WTC11 (cell line): ENCODE results near the gene DCUN1D1. TPM values are rescaled to one million over a fixed set of nuclear protein-coding genes. Genes with fewer than 3 reads are reported as not detected.

Source experiments
- ATAC-seq: fragments of 200-7000 bp; cut with Tn5 transposase; 2 replicates; pipeline ENCODE4 v1.10.0; 2021; ENCODE audit warnings: mild to moderate bottlenecking, moderate library complexity
- CTCF ChIA-PET: fragments of 300-600 bp; sonication (Branson Sonifier 250); formaldehyde crosslinking; loops from one replicate; lab custom pipeline; 2021; ENCODE audit warnings: antibody characterized with exemption; lab: Charles Lee
- POLR2A ChIA-PET: fragments of 350-600 bp; sonication (Branson Sonifier 250); formaldehyde crosslinking; loops from one replicate; lab custom pipeline; 2021; ENCODE audit warnings: antibody characterized with exemption; lab: Charles Lee
- DNase-seq: peaks from one replicate; pipeline ENCODE4 v3.0.0; 2021; ENCODE audit warnings: low spot score
- H3K27ac Mint-ChIP-seq: 2 replicates; pipeline ENCODE4 v1.8.0; 2021; ENCODE audit warnings: mixed read lengths
- H3K27me3 Mint-ChIP-seq: 2 replicates; pipeline ENCODE4 v1.8.0; 2021; ENCODE audit warnings: low read depth, mild to moderate bottlenecking, moderate library complexity, mixed read lengths
- H3K36me3 Mint-ChIP-seq: 2 replicates; pipeline ENCODE4 v1.8.0; 2021; ENCODE audit warnings: mixed read lengths
- H3K4me1 Mint-ChIP-seq: 2 replicates; pipeline ENCODE4 v1.8.0; 2022; ENCODE audit warnings: mixed read lengths
- H3K4me3 Mint-ChIP-seq: 2 replicates; pipeline ENCODE4 v1.8.0; 2021; ENCODE audit warnings: mild to moderate bottlenecking, moderate library complexity, mixed read lengths
- H3K9me3 Mint-ChIP-seq: 2 replicates; pipeline ENCODE4 v1.8.0; 2021; ENCODE audit warnings: mixed read lengths
- CREM ChIP-seq: sonication (generic); formaldehyde crosslinking; IDR thresholded peaks from 2 replicates; pipeline ENCODE4 v1.8.1; 2022; ENCODE audit warnings: mild to moderate bottlenecking, missing genetic modification reagents, moderate library complexity
- GABPB1 ChIP-seq: sonication (generic); formaldehyde crosslinking; IDR thresholded peaks from 2 replicates; pipeline ENCODE4 v1.8.1; 2023; ENCODE audit warnings: mild to moderate bottlenecking, missing genetic modification reagents
- IRF2 ChIP-seq: sonication (generic); formaldehyde crosslinking; IDR thresholded peaks from 2 replicates; pipeline ENCODE4 v1.8.0; 2022; ENCODE audit warnings: low read depth, missing genetic modification reagents, borderline replicate concordance
- JAZF1 ChIP-seq: fragments of 250-450 bp; sonication (Bioruptor Pico); IDR thresholded peaks from 2 replicates; pipeline ENCODE4 v1.9.0; 2021; ENCODE audit warnings: moderate library complexity, mild to moderate bottlenecking, inconsistent platforms
- NR2C2 ChIP-seq: sonication (generic); formaldehyde crosslinking; IDR thresholded peaks from 2 replicates; pipeline ENCODE4 v1.8.0; 2022; ENCODE audit warnings: mild to moderate bottlenecking, missing genetic modification reagents
- NR3C1 ChIP-seq: sonication (generic); formaldehyde crosslinking; conservative IDR thresholded peaks from 2 replicates; pipeline ENCODE4 v1.8.1; 2023; ENCODE audit warnings: low read depth, mild to moderate bottlenecking, missing genetic modification reagents
- PRRX2 ChIP-seq: fragments of 250-450 bp; sonication (Bioruptor Pico); IDR thresholded peaks from 2 replicates; pipeline ENCODE4 v1.8.0; 2021; ENCODE audit warnings: mild to moderate bottlenecking
- SMAD3 ChIP-seq: sonication (generic); formaldehyde crosslinking; IDR thresholded peaks from 2 replicates; pipeline ENCODE4 v1.8.0; 2022; ENCODE audit warnings: missing genetic modification reagents, mild to moderate bottlenecking, borderline replicate concordance
- SOX15 ChIP-seq: fragments of 250-450 bp; sonication (Bioruptor Pico); IDR thresholded peaks from 2 replicates; pipeline ENCODE4 v1.9.0; 2021; ENCODE audit warnings: mild to moderate bottlenecking
- ZBTB21 ChIP-seq: sonication (generic); formaldehyde crosslinking; IDR thresholded peaks from 2 replicates; pipeline ENCODE4 v1.8.1; 2023; ENCODE audit warnings: mild to moderate bottlenecking, missing genetic modification reagents, borderline replicate concordance
- ZNF121 ChIP-seq: sonication (generic); formaldehyde crosslinking; IDR thresholded peaks from 2 replicates; pipeline ENCODE4 v1.8.0; 2023; ENCODE audit warnings: missing genetic modification reagents
- ZNF219 ChIP-seq: sonication (generic); formaldehyde crosslinking; IDR thresholded peaks from 2 replicates; pipeline ENCODE4 v1.8.0; 2023; ENCODE audit warnings: missing genetic modification reagents, mild to moderate bottlenecking, borderline replicate concordance
- total RNA-seq: library from RNA; stranded (reverse); gene quantifications from 3 replicates; pipeline ENCODE4 v1.2.3, GENCODE V29; 2021
- TF ChIP-seq, protein P1 (sequence below): sonication (generic); formaldehyde crosslinking; IDR thresholded peaks from 2 replicates; pipeline ENCODE4 v1.8.1; 2022; ENCODE audit warnings: mild to moderate bottlenecking, moderate library complexity, missing genetic modification reagents
- TF ChIP-seq, protein P2 (sequence below): sonication (generic); formaldehyde crosslinking; IDR thresholded peaks from 2 replicates; pipeline ENCODE4 v1.8.0; 2023; ENCODE audit warnings: mild to moderate bottlenecking, missing genetic modification reagents
- TF ChIP-seq, protein P3 (sequence below): sonication (generic); formaldehyde crosslinking; IDR thresholded peaks from 2 replicates; pipeline ENCODE4 v1.8.1; 2022; ENCODE audit warnings: missing genetic modification reagents, borderline replicate concordance
- TF ChIP-seq, protein P4 (sequence below): sonication (generic); formaldehyde crosslinking; IDR thresholded peaks from 2 replicates; pipeline ENCODE4 v1.8.0; 2022; ENCODE audit warnings: mild to moderate bottlenecking, missing genetic modification reagents
- TF ChIP-seq, protein P5 (sequence below): sonication (generic); formaldehyde crosslinking; IDR thresholded peaks from 2 replicates; pipeline ENCODE4 v1.8.1; 2022; ENCODE audit warnings: low read depth, mild to moderate bottlenecking, moderate library complexity, missing genetic modification reagents, borderline replicate concordance
- TF ChIP-seq, protein P6 (sequence below): sonication (generic); formaldehyde crosslinking; IDR thresholded peaks from 2 replicates; pipeline ENCODE4 v1.8.1; 2022; ENCODE audit warnings: mild to moderate bottlenecking, missing genetic modification reagents, moderate library complexity, borderline replicate concordance
- TF ChIP-seq, protein P7 (sequence below): sonication (generic); formaldehyde crosslinking; conservative IDR thresholded peaks from 2 replicates; pipeline ENCODE4 v1.8.1; 2023; ENCODE audit warnings: mild to moderate bottlenecking, low read depth, missing genetic modification reagents, moderate library complexity

DCUN1D1 gene
- total RNA-seq, 1 experiment from 2014 or later: 64.5 TPM

DNA sequence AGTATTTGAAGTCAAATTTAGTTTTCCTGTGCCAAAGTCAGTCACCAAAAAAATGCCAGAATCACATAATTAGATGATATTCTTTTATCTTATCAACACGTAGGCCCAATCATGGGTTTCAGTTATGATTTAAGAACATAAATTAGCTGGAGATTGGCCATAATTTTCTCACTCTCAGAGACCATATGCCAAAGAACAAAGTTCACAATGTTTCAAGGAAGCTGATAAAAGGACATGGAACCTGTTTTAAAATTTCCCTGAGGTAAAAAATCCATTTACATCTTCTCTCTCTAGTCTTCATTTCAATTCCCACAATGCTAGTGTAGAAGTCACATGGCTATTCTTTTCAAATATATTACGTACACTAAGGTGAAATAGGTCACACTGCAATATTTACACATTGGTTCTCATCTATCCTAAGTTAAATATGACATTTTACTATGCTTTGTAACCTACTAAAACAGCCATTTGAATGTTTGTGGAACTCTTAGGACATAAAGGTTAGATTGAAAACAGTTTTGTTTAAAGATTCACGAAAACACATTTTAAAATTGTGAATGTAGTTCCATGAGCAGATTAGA, 42.7 kb upstream of the DCUN1D1 start:
- ChIA-PET CTCF (no interaction called here), POLR2A (no interaction called here)
- H3K36me3 Mint-ChIP-seq: peaks cover 17% of the 10 kb centered on the region

DNA sequence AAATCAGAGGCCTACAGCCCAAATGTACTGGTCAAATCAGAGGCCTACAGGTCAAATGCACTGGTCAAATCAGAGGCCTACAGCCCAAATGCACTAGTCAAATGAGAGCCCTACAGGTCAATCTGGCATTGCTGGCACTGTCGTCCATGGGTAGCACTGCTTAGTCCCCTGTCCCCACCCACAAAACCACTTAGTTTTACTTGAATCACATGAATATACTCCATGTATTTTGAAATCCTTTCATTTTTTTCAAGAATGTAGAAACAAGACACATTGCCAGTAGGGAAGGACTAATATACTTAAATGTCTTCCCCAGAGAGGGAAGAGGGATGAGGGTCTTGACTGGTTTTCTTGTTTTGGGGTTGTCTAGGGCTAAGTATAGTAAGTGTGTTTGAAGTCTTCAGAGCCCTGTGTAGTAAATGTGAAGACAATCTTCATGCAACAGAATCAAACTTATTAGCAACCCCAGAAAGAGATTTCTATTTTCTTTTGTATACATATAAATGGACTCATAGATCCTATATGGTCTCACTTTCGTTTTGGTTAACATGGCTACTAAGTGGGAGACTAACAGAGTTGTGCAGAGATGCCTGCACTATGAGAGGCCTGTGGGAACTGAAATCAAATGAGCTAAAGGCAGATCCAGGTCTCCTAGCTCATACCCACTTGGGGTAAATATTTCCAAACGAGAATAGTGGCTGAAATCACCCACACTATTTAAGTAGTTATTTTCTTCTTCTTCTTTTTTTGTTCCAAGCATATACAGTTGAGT, 38.3 kb upstream of the DCUN1D1 start:
- H3K27me3 Mint-ChIP-seq: no peaks in the 10 kb centered on the region
- H3K9me3 Mint-ChIP-seq: no peaks in the 10 kb centered on the region
- H3K27ac Mint-ChIP-seq: no peak overlapping the region
- ChIA-PET CTCF (no interaction called here), POLR2A (no interaction called here)
- peaks cover 36% of the 10 kb centered on the region for H3K36me3 Mint-ChIP-seq
- ATAC-seq: no peak
- H3K4me3 Mint-ChIP-seq: no peak overlapping the region
- TF ChIP-seq, protein P1, sequence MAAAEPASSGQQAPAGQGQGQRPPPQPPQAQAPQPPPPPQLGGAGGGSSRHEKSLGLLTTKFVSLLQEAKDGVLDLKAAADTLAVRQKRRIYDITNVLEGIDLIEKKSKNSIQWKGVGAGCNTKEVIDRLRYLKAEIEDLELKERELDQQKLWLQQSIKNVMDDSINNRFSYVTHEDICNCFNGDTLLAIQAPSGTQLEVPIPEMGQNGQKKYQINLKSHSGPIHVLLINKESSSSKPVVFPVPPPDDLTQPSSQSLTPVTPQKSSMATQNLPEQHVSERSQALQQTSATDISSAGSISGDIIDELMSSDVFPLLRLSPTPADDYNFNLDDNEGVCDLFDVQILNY (CRISPR knock-in tag): no peak
- TF ChIP-seq NR3C1 (CRISPR knock-in tag): no peak
- TF ChIP-seq, protein P2, sequence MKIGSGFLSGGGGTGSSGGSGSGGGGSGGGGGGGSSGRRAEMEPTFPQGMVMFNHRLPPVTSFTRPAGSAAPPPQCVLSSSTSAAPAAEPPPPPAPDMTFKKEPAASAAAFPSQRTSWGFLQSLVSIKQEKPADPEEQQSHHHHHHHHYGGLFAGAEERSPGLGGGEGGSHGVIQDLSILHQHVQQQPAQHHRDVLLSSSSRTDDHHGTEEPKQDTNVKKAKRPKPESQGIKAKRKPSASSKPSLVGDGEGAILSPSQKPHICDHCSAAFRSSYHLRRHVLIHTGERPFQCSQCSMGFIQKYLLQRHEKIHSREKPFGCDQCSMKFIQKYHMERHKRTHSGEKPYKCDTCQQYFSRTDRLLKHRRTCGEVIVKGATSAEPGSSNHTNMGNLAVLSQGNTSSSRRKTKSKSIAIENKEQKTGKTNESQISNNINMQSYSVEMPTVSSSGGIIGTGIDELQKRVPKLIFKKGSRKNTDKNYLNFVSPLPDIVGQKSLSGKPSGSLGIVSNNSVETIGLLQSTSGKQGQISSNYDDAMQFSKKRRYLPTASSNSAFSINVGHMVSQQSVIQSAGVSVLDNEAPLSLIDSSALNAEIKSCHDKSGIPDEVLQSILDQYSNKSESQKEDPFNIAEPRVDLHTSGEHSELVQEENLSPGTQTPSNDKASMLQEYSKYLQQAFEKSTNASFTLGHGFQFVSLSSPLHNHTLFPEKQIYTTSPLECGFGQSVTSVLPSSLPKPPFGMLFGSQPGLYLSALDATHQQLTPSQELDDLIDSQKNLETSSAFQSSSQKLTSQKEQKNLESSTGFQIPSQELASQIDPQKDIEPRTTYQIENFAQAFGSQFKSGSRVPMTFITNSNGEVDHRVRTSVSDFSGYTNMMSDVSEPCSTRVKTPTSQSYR (CRISPR knock-in tag): no peak
- TF ChIP-seq ZNF121 (CRISPR knock-in tag): no peak
- TF ChIP-seq JAZF1 (CRISPR knock-in tag): no peak
- TF ChIP-seq, protein P3, sequence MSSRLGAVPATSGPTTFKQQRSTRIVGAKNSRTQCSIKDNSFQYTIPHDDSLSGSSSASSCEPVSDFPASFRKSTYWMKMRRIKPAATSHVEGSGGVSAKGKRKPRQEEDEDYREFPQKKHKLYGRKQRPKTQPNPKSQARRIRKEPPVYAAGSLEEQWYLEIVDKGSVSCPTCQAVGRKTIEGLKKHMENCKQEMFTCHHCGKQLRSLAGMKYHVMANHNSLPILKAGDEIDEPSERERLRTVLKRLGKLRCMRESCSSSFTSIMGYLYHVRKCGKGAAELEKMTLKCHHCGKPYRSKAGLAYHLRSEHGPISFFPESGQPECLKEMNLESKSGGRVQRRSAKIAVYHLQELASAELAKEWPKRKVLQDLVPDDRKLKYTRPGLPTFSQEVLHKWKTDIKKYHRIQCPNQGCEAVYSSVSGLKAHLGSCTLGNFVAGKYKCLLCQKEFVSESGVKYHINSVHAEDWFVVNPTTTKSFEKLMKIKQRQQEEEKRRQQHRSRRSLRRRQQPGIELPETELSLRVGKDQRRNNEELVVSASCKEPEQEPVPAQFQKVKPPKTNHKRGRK: no peak
- TF ChIP-seq GABPB1 (CRISPR knock-in tag): no peak
- no peak for TF ChIP-seq SMAD3 (CRISPR knock-in tag)
- no peak for TF ChIP-seq SOX15
- TF ChIP-seq, all 79 proteins: peak for 0
- H3K4me1 Mint-ChIP-seq: peaks cover 5% of the 10 kb centered on the region; the same call in 1 of the 2 replicates
- DNase-seq: no peak

More for the DNA sequence above, 42.7 kb upstream of the DCUN1D1 start:
- DNase-seq (no peak), ATAC-seq (no peak)
- Mint-ChIP-seq H3K9me3 (0 out of 2 replicates have a peak, but pooled peaks cover under 1% of the 10 kb centered on the region), H3K4me3 (no peak overlapping the region), H3K27ac (no peak overlapping the region), H3K4me1 (no peaks in the 10 kb centered on the region), H3K27me3 (no peaks in the 10 kb centered on the region)
- TF ChIP-seq, protein P4, sequence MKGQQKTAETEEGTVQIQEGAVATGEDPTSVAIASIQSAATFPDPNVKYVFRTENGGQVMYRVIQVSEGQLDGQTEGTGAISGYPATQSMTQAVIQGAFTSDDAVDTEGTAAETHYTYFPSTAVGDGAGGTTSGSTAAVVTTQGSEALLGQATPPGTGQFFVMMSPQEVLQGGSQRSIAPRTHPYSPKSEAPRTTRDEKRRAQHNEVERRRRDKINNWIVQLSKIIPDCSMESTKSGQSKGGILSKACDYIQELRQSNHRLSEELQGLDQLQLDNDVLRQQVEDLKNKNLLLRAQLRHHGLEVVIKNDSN (CRISPR knock-in tag): no peak
- no peak for TF ChIP-seq PRRX2 (CRISPR knock-in tag)

DNA sequence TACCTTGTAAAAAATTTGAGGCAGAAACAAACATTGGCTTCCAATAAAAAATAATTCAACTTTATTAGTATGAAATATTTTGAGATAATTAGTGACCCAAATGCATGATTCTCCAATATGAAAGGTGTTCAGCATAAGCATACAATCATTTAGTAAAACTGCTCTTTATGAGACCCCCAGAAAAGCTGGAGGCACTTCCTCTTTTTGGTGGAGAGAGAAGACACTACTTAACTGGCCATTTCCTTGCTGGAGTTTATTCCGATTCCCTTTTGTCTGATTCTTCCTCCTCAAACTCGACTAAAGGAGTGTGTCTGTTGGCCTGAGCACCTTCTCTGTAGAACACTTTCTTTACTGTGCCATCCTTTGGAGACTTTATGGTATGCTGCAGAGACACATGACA, 34.8 kb upstream of the DCUN1D1 start:
- Mint-ChIP-seq H3K4me1 (peaks cover 12% of the 10 kb centered on the region), H3K36me3 (peaks cover 31% of the 10 kb centered on the region), H3K9me3 (no peaks in the 10 kb centered on the region), H3K4me3 (no peak overlapping the region), H3K27me3 (no peaks in the 10 kb centered on the region), H3K27ac (peak overlapping the region; percentile 74; the same call in 1 of the 2 replicates)
- POLR2A ChIA-PET: no interaction called here
- CTCF ChIA-PET: no interaction called here
- DNase-seq: no peak
- ATAC-seq: no peak
- TF ChIP-seq ZNF219 (CRISPR knock-in tag) (no peak), CREM (CRISPR knock-in tag) (no peak), NR2C2 (CRISPR knock-in tag) (no peak), ZBTB21 (no peak), IRF2 (CRISPR knock-in tag) (no peak)
- TF ChIP-seq, protein P5, sequence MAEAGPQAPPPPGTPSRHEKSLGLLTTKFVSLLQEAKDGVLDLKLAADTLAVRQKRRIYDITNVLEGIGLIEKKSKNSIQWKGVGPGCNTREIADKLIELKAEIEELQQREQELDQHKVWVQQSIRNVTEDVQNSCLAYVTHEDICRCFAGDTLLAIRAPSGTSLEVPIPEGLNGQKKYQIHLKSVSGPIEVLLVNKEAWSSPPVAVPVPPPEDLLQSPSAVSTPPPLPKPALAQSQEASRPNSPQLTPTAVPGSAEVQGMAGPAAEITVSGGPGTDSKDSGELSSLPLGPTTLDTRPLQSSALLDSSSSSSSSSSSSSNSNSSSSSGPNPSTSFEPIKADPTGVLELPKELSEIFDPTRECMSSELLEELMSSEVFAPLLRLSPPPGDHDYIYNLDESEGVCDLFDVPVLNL (CRISPR knock-in tag): no peak
- TF ChIP-seq, protein P6, sequence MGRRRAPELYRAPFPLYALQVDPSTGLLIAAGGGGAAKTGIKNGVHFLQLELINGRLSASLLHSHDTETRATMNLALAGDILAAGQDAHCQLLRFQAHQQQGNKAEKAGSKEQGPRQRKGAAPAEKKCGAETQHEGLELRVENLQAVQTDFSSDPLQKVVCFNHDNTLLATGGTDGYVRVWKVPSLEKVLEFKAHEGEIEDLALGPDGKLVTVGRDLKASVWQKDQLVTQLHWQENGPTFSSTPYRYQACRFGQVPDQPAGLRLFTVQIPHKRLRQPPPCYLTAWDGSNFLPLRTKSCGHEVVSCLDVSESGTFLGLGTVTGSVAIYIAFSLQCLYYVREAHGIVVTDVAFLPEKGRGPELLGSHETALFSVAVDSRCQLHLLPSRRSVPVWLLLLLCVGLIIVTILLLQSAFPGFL (CRISPR knock-in tag): no peak
- TF ChIP-seq, protein P7, sequence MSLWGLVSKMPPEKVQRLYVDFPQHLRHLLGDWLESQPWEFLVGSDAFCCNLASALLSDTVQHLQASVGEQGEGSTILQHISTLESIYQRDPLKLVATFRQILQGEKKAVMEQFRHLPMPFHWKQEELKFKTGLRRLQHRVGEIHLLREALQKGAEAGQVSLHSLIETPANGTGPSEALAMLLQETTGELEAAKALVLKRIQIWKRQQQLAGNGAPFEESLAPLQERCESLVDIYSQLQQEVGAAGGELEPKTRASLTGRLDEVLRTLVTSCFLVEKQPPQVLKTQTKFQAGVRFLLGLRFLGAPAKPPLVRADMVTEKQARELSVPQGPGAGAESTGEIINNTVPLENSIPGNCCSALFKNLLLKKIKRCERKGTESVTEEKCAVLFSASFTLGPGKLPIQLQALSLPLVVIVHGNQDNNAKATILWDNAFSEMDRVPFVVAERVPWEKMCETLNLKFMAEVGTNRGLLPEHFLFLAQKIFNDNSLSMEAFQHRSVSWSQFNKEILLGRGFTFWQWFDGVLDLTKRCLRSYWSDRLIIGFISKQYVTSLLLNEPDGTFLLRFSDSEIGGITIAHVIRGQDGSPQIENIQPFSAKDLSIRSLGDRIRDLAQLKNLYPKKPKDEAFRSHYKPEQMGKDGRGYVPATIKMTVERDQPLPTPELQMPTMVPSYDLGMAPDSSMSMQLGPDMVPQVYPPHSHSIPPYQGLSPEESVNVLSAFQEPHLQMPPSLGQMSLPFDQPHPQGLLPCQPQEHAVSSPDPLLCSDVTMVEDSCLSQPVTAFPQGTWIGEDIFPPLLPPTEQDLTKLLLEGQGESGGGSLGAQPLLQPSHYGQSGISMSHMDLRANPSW (CRISPR knock-in tag): no peak
